HG02852 (cell line): ENCODE measurements around the gene GPRIN2.
"Not testable (repeated sequence)": the region's sequence is repeated elsewhere in the genome, so short reads cannot be mapped to it uniquely, and the experiment has no call there.

Experiments used
- ATAC-seq: cut with Tn5 transposase; IDR thresholded peaks from one replicate; pipeline ENCODE4 v1.9.1; 2021; ENCODE audit warnings: mild to moderate bottlenecking, moderate library complexity; ENCODE audit not compliant: unreplicated experiment

GPRIN2 gene

GRCh38 chr10:46556515-46557318 lies at the start of gene GPRIN2:
GPRIN2 (minus strand) TSS chr10:46556658; CDS start chr10:46550736, 5,922 bp downstream.
- ATAC-seq = no peak

GRCh38 chr10:46600516-46600915 lies 44.1 kb upstream of the GPRIN2 start:
- ATAC-seq = peak; percentile 57

GRCh38 chr10:46597616-46598246 lies 41.3 kb upstream of the GPRIN2 start:
- peak; percentile 80 for ATAC-seq

DNA sequence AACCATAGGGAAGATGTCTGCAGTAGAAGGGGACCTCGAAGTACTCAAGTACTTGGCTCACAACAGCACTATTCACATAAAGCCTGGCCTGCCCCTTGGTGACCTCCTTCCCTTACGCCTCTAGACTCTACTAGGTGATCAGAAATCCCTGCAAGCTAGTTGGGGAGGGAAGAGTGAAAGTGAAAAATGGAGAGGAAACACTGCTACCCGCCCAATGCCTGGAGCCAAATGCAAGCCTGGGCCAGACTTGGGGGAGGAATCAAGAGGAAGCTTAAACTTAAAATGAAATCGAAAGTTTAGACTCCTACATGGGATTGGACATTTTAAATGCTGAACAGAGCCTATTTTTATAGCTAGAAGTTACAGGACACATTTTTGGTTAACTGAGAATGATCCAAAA lies 40.1 kb upstream of the GPRIN2 start:
- ATAC-seq = not testable (repeated sequence)

DNA sequence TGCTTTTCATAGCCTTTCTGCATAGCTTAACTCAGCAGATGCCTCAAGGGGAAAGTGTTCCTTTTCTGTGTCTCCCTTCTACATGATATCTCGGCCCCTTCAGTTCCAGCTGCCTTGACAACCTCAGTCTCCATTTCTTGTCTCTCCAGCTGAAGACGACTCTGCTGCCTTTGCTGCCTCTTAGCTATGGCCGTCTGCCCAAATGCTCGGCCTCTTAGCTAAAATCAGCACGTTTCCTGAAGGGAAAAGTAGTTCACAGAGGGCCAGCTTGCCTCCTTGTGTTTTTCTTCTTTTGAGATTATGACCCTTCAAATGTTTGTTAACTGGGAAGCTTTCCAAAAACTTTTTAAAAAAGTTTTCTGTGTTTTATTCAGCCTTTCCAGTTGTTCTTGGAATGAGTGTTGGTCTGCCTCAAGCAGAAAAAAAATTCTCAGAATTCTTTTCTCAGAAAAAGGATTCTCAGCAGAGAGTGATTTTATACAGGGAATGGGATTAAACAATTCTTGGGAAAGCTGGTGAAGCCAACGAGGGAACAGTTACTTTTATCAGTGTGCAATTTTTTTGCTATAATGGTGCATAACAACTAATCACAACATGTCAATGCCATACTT lies 38.1 kb upstream of the GPRIN2 start:
- not testable (repeated sequence) for ATAC-seq

DNA sequence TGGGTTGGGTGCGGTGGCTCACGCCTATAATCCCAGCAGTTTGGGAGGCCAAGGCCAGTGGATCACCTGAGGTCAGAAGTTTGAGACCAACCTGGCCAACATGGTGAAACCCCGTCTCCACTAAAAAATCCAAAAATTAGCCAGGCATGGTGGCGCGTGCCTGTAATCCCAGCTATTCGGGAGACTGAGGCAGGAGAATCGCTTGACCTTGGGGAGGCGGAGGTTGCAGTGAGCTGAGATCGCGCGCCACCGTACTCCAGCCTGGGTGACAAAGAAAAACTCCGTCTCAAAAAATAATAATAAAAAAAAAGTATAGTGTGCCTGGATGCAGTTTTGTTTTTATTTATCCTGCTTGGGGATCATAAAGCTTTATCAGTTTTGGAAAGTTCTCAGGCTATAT lies 36.8 kb upstream of the GPRIN2 start:
- not testable (repeated sequence) for ATAC-seq

- not testable (repeated sequence) for ATAC-seq
Observed at GRCh38 chr10:46591053-46591452, 34.6 kb upstream of the GPRIN2 start.

DNA sequence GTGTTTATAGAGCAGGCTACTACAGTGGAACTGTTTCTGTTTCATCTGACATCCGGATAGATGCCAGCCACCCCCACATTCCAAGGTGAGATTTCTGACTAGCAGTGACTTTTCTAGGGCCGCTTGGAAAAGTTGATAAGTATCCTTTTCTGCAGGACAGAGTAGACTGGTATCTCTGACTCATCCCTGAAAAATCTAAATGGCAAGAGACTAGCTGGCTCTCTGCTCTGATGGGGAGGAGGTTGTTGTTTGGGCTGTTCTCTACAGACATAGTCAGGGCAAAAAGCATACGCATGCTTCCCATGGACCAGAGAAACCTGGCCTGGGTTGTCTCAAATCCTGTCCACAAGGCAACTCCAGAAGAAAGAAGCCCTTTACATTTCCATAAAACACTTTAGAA lies 33.1 kb upstream of the GPRIN2 start:
- ATAC-seq = not testable (repeated sequence)

- ATAC-seq = not testable (repeated sequence)
Observed at GRCh38 chr10:46588221-46588620, 31.8 kb upstream of the GPRIN2 start.

GRCh38 chr10:46587546-46587945 lies 31.1 kb upstream of the GPRIN2 start:
- ATAC-seq = not testable (repeated sequence)

- not testable (repeated sequence) for ATAC-seq
Observed at GRCh38 chr10:46585246-46585645, 28.8 kb upstream of the GPRIN2 start.

DNA sequence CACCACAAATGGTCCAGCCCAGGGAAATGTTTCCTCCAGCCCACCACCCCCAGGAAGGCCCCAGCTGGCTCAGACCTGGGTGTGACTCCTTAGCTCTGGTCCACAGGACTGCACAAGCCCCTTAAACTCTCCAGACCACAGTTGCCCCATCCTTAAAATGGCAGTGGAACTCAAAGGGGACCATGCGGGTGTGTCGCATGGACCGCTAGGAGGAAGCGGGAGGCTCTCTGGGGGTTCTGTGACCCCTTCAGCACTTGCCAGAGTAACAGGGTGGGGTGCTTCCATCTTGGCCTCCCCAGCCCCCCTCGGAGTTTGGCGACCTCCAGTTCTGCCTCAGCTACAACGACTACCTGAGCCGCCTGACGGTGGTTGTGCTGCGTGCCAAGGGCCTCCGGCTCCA lies 27.7 kb upstream of the GPRIN2 start:
- not testable (repeated sequence) for ATAC-seq

DNA sequence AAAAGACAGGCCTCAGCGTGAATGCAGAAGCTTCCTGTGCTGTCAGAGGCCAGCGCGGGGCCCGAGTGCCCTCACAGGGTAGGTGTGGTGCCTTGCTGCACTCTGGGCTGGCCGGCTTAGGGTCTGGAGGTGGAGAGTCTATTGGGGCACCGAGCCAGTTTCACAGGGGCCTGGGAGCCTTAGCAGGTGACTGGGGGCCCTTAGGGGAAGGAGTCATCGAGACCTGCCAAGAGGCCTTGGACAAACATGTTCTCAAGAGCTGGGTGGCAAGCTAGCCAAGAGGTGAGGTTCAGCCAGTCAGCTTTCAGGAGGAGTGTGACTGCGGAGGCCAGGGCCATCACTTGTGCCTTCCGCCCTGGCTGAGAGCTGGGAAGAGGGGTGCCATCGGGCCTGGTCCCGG lies 26.1 kb upstream of the GPRIN2 start:
- not testable (repeated sequence) for ATAC-seq

- ATAC-seq = not testable (repeated sequence)
Observed at GRCh38 chr10:46581997-46582396, 25.5 kb upstream of the GPRIN2 start.

DNA sequence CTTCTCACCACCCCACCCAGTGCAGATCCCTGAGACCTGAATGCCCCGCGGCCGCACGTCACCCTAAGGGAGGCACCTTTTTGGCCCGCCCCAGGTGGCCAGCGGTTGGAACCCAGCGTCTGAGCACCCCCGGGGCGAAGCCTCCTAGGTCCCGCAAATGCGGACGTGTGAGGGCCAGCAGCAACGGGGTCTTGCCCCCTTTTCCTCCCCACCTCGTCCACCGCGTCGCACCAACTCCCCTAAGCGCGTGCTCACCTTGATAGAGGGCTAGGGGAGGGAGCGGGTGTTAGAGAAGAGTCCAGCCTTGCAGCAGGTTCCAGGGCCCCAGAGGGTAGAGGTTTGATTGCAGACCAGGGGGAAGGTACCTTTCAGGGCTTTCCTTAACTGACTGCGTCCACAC lies 22.9 kb upstream of the GPRIN2 start:
- not testable (repeated sequence) for ATAC-seq

DNA sequence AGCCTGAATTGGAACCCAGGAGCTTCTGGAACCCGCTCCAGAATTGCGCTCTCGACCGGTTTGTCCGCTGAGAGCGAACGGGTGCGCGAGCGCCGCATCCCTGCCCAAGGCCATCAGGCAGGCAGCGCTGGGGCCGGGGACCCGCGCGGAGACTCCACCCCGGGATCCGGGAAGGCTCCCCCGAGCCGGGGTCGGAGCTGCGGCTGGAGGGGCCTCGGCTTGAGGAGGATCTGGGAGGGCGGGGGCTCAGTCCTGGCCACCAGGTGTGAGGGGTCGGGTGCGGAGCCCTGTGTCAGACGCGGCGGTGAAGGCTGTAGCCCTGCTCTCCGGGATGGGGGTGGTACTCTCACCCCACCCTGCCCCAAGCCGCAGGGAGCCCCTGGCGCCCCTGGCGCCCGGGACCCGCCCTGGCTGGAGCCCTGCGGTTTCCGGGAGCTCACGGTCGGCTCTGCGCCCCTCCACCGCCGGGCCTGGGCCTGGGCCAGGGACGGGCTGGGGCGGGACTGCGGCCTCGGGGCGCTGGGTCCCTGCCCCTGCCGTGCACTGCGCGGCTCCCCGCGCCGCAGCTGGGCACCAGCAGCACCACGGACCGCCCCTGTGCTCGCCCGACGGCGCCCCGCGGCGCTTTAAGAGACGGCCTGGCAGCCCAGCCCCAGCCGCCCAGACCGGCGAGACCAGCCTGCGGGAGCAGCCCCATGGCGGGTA lies 22.2 kb upstream of the GPRIN2 start, which contains the start of gene SYT15:
SYT15 (plus strand) TSS at position 655 of the 705 bp plus-strand sequence; CDS start at position 696, 41 bp downstream.
- ATAC-seq = not testable (repeated sequence)

DNA sequence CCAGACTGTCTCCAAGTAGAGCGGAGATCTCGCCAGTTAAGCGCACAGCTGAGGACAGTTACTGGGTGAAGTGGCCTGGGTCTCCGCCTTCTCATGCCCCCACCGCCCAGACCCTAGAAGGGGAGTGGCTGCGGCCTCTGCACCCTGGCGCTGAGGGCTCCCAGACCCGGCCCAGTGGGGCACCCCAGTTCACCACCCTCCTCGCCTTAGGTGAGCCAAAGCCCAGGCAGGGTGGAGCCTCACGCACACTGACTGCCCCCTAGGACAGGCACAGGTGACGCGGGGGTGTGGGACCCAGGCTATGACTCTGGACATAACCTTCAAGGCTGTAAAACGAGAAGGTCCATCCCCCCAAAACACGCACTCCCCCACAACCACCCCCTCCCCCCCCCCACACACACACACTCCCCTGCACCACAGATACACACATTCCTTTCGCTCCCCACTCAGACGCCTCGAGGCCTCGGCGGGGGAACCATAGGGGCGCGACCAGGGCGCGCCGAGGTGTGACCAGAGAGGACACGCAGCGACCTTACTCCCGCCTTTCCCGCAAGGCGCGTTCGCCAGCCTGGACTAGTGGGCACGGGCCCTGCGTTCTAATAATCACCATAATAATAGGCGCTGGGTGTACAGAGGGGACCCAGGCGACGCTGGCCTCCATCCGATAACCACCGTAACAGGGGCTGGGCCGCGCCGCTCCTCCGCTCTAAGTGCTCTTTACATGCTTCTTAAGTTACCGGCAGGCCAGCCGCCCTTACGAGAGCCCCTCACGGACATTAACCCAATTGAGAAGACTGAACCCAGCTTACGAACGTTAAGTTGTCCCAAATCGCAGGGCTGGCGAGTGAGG lies 21.4 kb upstream of the GPRIN2 start:
- not testable (repeated sequence) for ATAC-seq

DNA sequence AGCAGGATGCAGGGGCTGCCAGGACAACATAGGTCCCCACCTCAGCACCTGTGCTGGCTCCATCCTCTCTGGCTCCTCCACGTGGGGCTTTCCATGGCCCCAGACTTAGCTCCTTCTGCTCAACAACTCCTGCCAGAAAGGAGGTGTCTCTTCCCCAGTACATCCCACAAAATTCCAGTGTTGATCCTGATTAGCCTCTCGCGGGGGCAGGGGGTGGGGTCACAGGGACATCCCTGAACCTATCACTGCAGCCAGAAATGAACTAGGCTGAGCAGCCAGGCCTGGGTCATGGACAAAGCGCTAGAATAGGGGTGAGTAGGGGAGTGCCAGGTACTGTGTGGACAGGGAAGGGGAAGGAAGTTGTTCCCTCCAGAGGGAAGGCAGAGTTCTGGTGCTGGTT lies 17.4 kb upstream of the GPRIN2 start:
- ATAC-seq = not testable (repeated sequence)

DNA sequence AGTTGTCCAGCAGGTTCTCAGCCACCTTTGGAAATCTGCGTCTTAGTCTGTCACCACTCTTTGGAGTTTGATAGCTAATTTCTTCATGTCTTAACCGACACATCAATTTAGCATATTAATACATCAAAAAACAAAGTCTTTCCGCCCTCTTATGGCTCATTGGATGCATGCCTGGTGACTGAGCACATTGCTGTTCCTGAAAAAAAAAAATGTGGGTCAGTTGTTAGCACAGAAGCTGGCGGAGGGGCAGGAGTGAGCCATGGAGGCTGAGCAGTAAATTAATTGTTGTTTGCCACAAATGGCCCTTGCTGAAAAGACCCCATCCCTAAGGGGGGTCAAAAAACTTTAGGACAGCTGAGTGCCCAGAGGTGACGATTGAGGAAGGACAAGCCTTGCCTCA lies 16.9 kb upstream of the GPRIN2 start:
- not testable (repeated sequence) for ATAC-seq

DNA sequence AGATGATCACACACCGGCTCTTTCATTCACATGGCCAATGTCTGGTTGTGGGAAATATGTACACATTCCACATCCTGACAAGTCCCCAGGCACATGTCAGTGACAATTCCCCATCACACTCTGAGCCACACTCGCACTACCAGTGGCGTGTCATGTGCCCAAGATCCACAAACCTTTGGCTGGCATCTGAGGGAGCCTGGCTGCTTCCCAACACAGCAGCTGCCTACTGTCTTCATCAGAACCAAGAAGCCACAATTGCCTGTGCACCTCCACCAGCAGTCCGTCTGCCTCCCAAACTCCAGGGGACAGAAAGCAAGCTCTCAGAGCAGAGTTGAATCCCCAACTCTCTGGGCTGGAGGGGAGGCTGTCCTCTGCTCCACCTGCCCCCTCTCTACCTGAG lies 16.3 kb upstream of the GPRIN2 start:
- ATAC-seq = not testable (repeated sequence)
